ENCODE measurements around the gene DPM3. TPM values are rescaled to one million over a fixed set of nuclear protein-coding genes. Genes with fewer than 3 reads are reported as not detected.
A peak's percentile ranks its signal among the peaks of the same experiment; 100 is the strongest.

Gene DPM3
- total RNA-seq, 2 experiments from 2014 or later: 17.6 to 20.5 TPM

- DNase-seq: no peak
- Mint-ChIP-seq H3K9me3 (no peaks in the 10 kb centered on the region), H3K4me1 (ENCODE audit: low read depth) (peaks cover 56% of the 10 kb centered on the region), H3K27me3 (peaks cover 29% of the 10 kb centered on the region), H3K4me3 (no peak overlapping the region), H3K36me3 (ENCODE audit: low read depth) (peaks cover 34% of the 10 kb centered on the region), H3K27ac (peak overlapping the region; percentile 82)
- no peak for TF ChIP-seq CTCF (IDR thresholded peaks at IDR 0.05)
- no peak for ATAC-seq (ENCODE audit: poor library complexity)
- POLR2A ChIA-PET: interaction anchor here (0.7 kb wide), 1 partner anchor 43 kb away, joined by 3 read pairs; no protein-coding TSS in a partner anchor
- intact Hi-C loops (cut with DNase I, micrococcal nuclease): loop anchor here in 1 of 2 experiments (2.0 kb wide), 1 partner anchor 44 kb away; no protein-coding TSS in a partner anchor
- Histone ChIP-seq H3K4me3 (ENCODE audit: low read length) (no peak overlapping the region), H3K9me3 (ENCODE audit: control insufficient read depth in 1 of 2, insufficient read depth in 1 of 2, low read length in 2 of 2) (no peaks in the 10 kb centered on the region), H3K36me3 (ENCODE audit: insufficient read depth, low read length) (no peaks in the 10 kb centered on the region), H3K27me3 (ENCODE audit: control insufficient read depth in 1 of 2, insufficient read depth in 2 of 2, low read length in 2 of 2) (peaks cover 7 to 13% of the 10 kb centered on the region in 2 experiments), H3K27ac (ENCODE audit: low read depth in 1 of 2, low read length in 2 of 2) (no peak overlapping the region), H3K4me1 (ENCODE audit: insufficient read depth, low read length) (peaks cover 57% of the 10 kb centered on the region)
- CTCF ChIA-PET: interaction anchor here (1.2 kb wide), 1 partner anchor 36 kb away, joined by 4 read pairs; no protein-coding TSS in a partner anchor
Observed at GRCh38 chr1:155131285-155131684, 9.0 kb downstream of the DPM3 start.

- H3K4me3 ChIP-seq (ENCODE audit: low read length): no peak overlapping the region
- no peaks in the 10 kb centered on the region for H3K36me3 ChIP-seq (ENCODE audit: insufficient read depth, low read length)
- ChIA-PET POLR2A (interaction anchor here (0.8 kb wide), 1 partner anchor 17 kb away, joined by 3 read pairs; no protein-coding TSS in a partner anchor), CTCF (interaction anchor here (1.2 kb wide), 1 partner anchor 42 kb away, joined by 4 read pairs; the partner anchor contains the start of gene KRTCAP2)
- no peak overlapping the region for H3K27ac ChIP-seq (ENCODE audit: low read depth in 1 of 2, low read length in 2 of 2)
- intact Hi-C loops (cut with DNase I, micrococcal nuclease): loop anchor here in 1 of 2 experiments (2.0 kb wide), 1 partner anchor 44 kb away; no protein-coding TSS in a partner anchor
- Mint-ChIP-seq H3K27me3 (peaks cover 29% of the 10 kb centered on the region), H3K4me3 (peak overlapping the region; percentile 57), H3K4me1 (ENCODE audit: low read depth) (peaks cover 50% of the 10 kb centered on the region), H3K27ac (peak overlapping the region; percentile 82), H3K9me3 (no peaks in the 10 kb centered on the region), H3K36me3 (ENCODE audit: low read depth) (peaks cover 29% of the 10 kb centered on the region)
- no peak for TF ChIP-seq CTCF (IDR thresholded peaks at IDR 0.05)
- DNase-seq (no peak), ATAC-seq (ENCODE audit: poor library complexity) (no peak)
- H3K27me3 ChIP-seq (ENCODE audit: control insufficient read depth in 1 of 2, insufficient read depth in 2 of 2, low read length in 2 of 2): peaks cover 7 to 15% of the 10 kb centered on the region in 2 experiments
- H3K9me3 ChIP-seq (ENCODE audit: control insufficient read depth in 1 of 2, insufficient read depth in 1 of 2, low read length in 2 of 2): no peaks in the 10 kb centered on the region
- H3K4me1 ChIP-seq (ENCODE audit: insufficient read depth, low read length): peaks cover 53% of the 10 kb centered on the region
Observed at GRCh38 chr1:155130272-155131006, 9.9 kb downstream of the DPM3 start.

- ChIA-PET CTCF (interaction anchor here (0.9 kb wide), 1 partner anchor 38 kb away, joined by 4 read pairs; no protein-coding TSS in a partner anchor), POLR2A (interaction anchor here (0.6 to 1.9 kb wide), 4 partner anchors 40 to 65 kb away, joined by 3 to 9 read pairs (median 4); partner anchors contain the start of gene KRTCAP2)
- no peak for ATAC-seq (ENCODE audit: poor library complexity)
- intact Hi-C loops (cut with DNase I, micrococcal nuclease): loop anchor here (5.0 kb wide), 2 partner anchors 37 to 38 kb away; no protein-coding TSS in a partner anchor
- no peak overlapping the region for H3K27ac ChIP-seq (ENCODE audit: low read depth in 1 of 2, low read length in 2 of 2)
- no peak for TF ChIP-seq CTCF (IDR thresholded peaks at IDR 0.05)
- Mint-ChIP-seq H3K27ac (peak overlapping the region; percentile 82), H3K27me3 (peaks cover 29% of the 10 kb centered on the region), H3K4me1 (ENCODE audit: low read depth) (peaks cover 38% of the 10 kb centered on the region), H3K9me3 (no peaks in the 10 kb centered on the region), H3K4me3 (peak overlapping the region; percentile 81), H3K36me3 (ENCODE audit: low read depth) (peaks cover 20% of the 10 kb centered on the region)
- no peaks in the 10 kb centered on the region for H3K36me3 ChIP-seq (ENCODE audit: insufficient read depth, low read length)
- DNase-seq: peak in 3 of 14 experiments; percentile 30 to 36 (median 33)
- no peaks in the 10 kb centered on the region for H3K9me3 ChIP-seq (ENCODE audit: control insufficient read depth in 1 of 2, insufficient read depth in 1 of 2, low read length in 2 of 2)
- H3K4me1 ChIP-seq (ENCODE audit: insufficient read depth, low read length): peaks cover 41% of the 10 kb centered on the region
- H3K4me3 ChIP-seq (ENCODE audit: low read length): peak overlapping the region; percentile 59
- peaks cover 7 to 15% of the 10 kb centered on the region in 2 experiments for H3K27me3 ChIP-seq (ENCODE audit: control insufficient read depth in 1 of 2, insufficient read depth in 2 of 2, low read length in 2 of 2)
Observed at GRCh38 chr1:155128755-155129473, 11.4 kb downstream of the DPM3 start.

All from CD4-positive, alpha-beta T cell (primary cell).